HPDE6-E6E7 (cell line): ENCODE measurements around the gene KRTAP12-3.
"Not testable (repeated sequence)": the region's sequence is repeated elsewhere in the genome, so short reads cannot be mapped to it uniquely, and the experiment has no call there.

Source experiments
- DNase-seq: peaks from one replicate; pipeline ENCODE4 v3.0.0; 2011; ENCODE audit warnings: missing footprints; ENCODE audit errors: extremely low spot score

KRTAP12-3 gene

DNA sequence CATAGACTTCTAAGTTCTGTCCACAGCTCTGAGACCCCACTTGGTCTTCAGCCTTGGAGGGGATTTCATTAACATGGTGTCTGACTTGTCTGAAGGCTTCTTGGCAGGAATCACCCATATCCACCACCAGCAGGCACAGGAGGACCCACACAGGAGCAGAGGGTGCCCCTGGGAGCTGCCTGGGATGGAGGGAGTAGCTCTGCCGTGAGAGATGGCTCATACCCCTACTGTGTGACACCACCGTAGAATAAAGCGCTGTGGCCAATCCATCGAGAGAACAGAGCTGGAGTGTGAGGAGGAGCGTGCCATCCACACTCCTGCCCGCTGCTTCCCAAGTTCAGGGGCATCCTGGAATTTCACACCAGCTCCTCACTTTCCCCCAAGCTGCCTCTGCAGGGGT, 27.3 kb downstream of the KRTAP12-3 start:
- DNase-seq = not testable (repeated sequence)

DNA sequence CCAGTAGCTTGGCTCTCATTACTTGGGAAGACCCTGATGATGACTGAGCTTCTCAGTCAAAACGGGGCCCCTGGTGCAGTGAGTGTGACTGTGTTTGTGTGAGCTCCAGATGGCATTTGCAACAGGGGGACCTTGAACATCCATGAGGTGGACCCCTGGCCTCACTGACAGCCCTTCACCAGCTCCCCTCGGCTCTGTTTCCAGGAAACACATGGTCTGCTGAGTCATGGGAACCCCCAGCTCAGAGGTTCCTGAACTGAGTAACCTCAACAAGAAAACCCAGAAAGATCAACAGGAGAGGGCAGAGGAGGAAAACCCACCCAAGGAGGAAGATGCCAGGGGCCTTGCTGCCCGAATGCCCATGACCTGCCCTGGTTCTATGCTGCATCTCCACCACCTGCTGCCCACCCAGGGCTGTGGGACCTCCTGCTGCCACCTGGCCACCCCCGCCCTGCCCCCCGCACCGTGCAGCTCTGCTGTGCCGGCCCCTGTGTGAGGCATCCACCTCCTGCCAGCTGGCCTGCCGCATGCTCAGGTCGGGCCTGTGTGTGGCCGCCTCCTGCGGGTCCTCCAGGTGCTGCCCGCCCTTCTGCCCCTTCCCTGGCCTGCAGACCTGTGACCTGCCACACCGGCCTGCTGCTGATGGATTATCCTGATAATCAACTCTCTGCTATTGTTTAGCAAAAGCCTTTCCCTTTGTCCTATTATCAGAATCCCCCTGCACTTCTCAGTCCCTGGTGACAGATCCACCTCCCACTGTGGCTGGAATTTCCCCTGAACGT, 28.5 kb downstream of the KRTAP12-3 start:
- DNase-seq = no peak

DNA sequence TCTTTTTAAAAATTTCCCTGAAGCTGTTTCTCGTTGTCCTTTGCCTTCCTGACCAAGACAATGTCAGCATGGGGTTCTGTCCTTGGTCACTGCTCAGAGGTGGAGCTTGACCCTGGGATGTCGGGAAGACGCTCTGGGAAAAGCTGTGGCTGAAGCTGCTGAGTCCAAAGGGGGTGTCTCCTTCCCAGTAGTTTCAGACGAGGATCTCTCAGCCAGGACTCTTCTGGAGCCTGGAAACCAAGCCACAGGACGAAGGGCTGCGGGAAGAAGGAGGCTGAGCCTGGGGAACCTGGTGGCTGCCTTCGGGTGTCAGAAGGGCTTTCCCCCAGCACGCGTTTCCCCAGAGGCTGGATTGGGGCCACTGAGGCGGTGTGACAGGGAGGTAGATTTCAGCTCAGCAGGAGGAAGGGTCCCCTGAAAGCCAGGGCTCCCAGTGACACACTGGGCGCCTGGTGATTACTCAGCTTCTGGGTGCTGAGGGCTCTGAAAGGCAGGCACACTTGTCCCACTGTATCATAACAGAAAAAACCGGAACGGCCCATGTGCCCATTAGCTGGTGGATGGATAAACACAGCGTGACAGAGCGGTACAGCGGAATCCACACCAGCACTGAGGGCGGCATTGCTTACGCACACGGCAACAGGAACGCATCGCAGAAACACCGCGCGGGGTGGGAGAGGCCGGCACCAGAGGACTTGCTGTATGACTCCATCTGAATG, 29.3 kb downstream of the KRTAP12-3 start:
- DNase-seq = no peak

- no peak for DNase-seq
These were observed 29.9 kb downstream of the KRTAP12-3 start for GRCh38 chr21:44687671-44688070.

- not testable (repeated sequence) for DNase-seq
These were observed 32.0 kb downstream of the KRTAP12-3 start for GRCh38 chr21:44689740-44690139.

- no peak for DNase-seq
These were observed 34.0 kb downstream of the KRTAP12-3 start for GRCh38 chr21:44691686-44692085.

DNA sequence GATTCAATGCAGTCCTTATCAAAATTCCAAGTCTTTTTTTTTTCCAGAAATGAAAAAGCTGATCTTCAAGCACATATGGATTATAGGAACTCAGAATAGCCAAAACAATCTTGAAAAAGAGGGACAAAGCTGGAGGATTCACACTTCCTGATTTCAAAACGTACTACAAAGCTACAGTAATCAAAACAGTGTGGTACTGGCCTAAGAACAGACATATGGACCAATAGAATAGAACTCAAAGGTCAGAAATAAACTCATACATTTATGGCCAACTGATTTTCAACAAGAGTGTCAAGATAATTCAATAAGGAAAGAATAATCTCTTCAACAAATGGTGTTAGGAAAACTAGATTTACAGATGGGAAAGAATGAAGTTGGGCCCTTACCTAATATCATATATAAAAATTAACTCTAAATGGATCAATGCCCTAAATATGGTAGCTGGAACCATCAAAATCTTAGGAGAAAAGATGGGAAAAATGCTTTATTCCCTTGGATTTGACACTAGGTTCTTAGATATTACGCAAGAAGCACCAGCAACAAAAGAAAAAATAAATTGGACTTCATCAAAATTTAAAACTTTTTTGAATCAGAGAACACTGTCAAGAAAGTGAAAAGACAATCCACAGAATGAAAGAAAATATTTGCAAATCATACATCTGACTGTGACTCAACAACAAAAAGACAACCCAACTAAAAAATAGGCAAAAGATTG, 35.2 kb downstream of the KRTAP12-3 start:
- DNase-seq = no peak

DNA sequence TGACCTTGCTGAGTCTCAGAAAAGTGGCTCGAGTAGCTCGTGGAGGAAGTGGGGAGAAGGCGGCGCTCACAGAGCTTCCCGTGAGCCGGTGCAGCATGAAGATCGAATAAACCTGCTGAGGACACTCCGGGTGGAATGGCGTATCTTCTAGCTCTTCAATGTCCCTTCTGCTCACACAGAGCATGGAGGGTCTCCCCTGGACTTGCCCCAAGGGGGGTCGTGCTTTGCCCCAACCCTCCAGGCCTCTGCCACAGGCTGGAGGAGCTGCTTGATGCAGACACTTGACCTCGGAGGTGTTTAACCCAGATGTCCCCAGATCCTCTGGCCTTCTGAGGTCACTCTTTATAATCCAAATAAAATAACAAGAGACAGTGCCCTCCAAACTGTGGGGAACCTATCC, 37.0 kb downstream of the KRTAP12-3 start:
- no peak for DNase-seq

DNA sequence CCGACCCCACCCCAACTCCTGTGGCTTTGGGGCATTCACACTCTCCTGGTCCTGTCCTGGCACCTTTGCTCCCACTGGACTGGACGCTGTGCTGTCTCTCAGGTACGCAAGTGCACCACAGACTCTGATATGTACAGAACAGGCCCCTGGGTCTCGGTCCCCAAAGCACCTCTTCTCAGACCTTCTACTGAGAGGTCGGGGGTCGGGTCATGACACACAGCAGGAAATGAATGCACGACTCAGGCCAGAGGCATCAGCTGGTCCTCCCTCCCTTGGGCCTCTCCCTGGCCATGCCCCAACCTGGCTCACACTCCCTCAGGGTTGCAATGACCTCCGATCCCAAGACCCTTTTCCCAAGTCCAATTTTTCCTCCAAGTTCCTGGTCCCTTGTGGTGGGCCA, 37.5 kb downstream of the KRTAP12-3 start:
- no peak for DNase-seq

- no peak for DNase-seq
These were observed 37.9 kb downstream of the KRTAP12-3 start for GRCh38 chr21:44695641-44696040.

GRCh38 chr21:44696572-44696971, 38.8 kb downstream of the KRTAP12-3 start:
- no peak for DNase-seq

GRCh38 chr21:44697172-44697810, 39.6 kb downstream of the KRTAP12-3 start, which contains the start of gene KRTAP10-12:
TSS of gene KRTAP10-12 (plus strand) at chr21:44697172. CDS start at chr21:44697202, 30 bp downstream.
- not testable (repeated sequence) for DNase-seq

DNA sequence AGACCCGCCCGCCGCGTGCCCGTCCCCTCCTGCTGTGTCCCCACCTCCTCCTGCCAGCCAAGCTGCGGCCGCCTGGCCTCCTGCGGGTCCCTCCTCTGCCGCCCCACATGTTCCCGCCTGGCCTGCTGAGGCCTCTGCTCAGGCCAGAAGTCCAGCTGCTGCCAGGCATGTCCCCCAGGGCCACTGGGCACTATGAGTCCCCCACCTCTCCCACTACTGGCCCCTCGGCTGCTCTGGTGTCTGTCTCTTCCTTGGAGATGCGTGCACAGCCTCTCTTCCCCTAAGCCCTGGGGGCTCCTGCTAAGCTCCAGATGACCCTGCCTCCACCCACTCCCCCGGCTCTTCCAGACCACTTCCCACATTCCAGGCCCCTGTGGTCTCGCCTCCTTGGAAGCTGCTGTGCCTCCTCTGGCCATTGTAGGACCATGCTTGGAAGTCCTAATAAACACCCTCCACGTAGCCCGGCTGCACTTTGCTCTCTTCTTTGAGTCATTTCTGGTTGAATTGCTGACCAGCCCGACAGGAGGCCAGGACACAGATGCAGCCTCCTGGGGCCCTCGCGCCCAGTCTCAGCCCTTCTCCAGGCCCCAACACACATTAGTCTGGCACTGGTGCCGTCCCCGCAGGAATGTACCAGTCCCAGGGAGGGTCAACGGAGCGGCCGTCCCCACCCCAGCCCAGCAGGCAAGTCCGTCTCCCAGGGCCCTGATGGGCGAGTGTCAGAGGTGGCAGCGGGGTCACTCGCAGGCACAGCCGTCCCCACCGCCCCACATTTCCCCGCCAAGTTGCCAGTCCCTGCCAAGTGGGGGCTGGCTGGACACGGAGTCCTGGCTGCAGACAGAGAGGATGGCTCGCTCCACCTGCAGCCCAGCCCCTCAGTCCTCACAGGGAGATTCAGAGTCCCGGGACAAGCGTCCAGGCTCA, 40.3 kb downstream of the KRTAP12-3 start:
- DNase-seq = no peak

- DNase-seq = no peak
These were observed 41.8 kb downstream of the KRTAP12-3 start for GRCh38 chr21:44699502-44700001.

GRCh38 chr21:44700101-44701022, 42.6 kb downstream of the KRTAP12-3 start:
- DNase-seq = no peak

GRCh38 chr21:44701023-44701400, 43.3 kb downstream of the KRTAP12-3 start:
- DNase-seq = no peak

- no peak for DNase-seq
These were observed 43.8 kb downstream of the KRTAP12-3 start for GRCh38 chr21:44701541-44701940.

DNA sequence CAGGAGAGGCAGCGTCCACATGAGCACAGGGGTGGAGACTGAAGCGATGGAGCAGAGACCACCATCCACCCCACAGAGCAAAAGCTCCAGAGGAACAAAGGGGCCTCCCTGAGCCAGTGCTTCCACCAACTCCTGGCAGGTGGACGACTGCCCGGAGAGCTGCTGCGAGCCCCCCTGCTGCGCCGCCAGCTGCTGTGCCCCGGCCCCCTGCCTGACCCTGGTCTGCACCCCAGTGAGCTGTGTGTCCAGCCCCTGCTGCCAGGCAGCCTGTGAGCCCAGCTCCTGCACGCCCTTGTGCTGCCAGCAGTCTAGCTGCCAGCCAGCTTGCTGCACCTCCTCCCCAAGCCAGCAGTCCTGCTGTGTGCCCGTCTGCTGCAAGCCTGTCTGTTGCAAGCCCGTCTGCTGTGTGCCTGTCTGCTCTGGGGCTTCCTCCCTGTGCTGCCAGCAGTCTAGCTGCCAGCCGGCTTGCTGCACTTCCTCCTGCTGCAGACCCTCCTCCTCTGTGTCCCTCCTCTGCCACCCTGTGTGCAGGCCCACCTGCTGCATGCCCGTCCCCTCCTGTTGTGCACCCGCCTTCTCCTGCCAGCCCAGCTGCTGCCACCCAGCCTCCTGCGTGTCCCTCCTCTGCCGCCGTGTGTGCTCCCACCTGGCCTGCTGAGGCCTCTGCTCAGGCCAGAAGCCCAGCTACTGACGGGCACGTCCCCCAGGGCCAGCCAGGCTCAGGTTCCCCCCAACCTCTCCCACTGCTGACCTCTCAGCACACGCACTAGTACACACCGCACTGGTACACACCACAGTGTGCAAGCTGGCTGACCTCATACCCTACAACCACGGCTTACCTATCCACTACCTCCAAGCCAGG, 44.6 kb downstream of the KRTAP12-3 start:
- DNase-seq = no peak
